ENCODE results near the gene RCAN2. TPM values are rescaled to one million over a fixed set of nuclear protein-coding genes. Genes with fewer than 3 reads are reported as not detected.

RCAN2 gene
- total and polyA plus RNA-seq, 2 donors (not counting 3 experiments of a cell fraction or from before 2014, with no cell fraction given), result 0.07 to 0.33 TPM

DNA sequence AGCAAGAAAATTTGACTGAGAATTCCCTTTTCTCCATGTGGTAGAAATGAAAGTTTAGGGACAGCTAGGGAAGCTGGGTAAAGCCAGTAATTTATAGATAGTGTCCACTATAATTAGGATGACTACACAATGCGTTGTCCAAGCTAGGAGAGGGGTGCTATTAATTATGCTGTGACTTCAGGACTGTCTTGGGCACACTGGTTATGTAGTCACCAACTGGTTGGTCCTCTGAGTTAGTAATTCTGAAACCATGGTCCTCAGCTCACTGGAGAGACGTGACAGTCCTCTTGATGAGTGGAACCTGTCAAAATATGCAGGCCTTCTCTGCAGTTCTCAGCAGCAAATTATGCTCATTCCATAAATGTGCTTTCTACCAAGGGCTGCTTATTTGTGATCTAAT lies 225.9 kb downstream of the RCAN2 start:
- FAIRE-seq (no peak), DNase-seq (ENCODE audit: low read depth, low spot score) (no peak)
- Histone ChIP-seq H3K4me3 (replicated peaks in 1 of 3; ENCODE audit: insufficient read depth in 1 of 3, low read depth in 1 of 3, low read length in 3 of 3) (no peak overlapping the region), H3K9me1 (replicated peaks; ENCODE audit: control insufficient read depth, extremely low read depth, insufficient read depth, low read length) (no peaks in the 10 kb centered on the region), H3K27me3 (ENCODE audit: control insufficient read depth in 2 of 2, insufficient read depth in 2 of 2, low read length in 2 of 2) (no peaks in the 10 kb centered on the region), H3K4me2 (ENCODE audit: insufficient read depth, low read length) (no peak overlapping the region), H3K36me3 (ENCODE audit: control insufficient read depth in 2 of 2, extremely low read depth in 1 of 2, insufficient read depth in 2 of 2, low read length in 2 of 2) (no peaks in the 10 kb centered on the region), H4K20me1 (replicated peaks; ENCODE audit: control insufficient read depth, extremely low read depth, insufficient read depth, low read length) (no peaks in the 10 kb centered on the region), H2AFZ (ENCODE audit: low read depth, low read length) (no peak overlapping the region), H3K9me3 (replicated peaks; ENCODE audit: control insufficient read depth, insufficient read depth, low read length) (no peaks in the 10 kb centered on the region), H3K4me1 (ENCODE audit: control insufficient read depth, extremely low read depth, insufficient read depth, low read length) (peaks cover 3% of the 10 kb centered on the region), H3K9ac (replicated peaks; ENCODE audit: extremely low read depth, insufficient read depth, low read length) (no peak overlapping the region), H3K27ac (ENCODE audit: insufficient read depth, low read depth, low read length) (no peak overlapping the region), H3K79me2 (ENCODE audit: control insufficient read depth, insufficient read depth, low read length) (no peaks in the 10 kb centered on the region)
- intact Hi-C loops (cut with micrococcal nuclease), result no loop called here
- CTCF ChIA-PET, result no interaction called here
- POLR2A ChIA-PET, result no interaction called here
- no TSS peak for BruUV-seq (replicated peaks)
- no peak for TF ChIP-seq JUN (IDR thresholded peaks at IDR 0.05; ENCODE audit: borderline replicate concordance, insufficient read depth, insufficient read length, low read depth)
- TF ChIP-seq POLR2A (IDR thresholded peaks at IDR 0.05; ENCODE audit: low read depth, low read length), result no peak
- no peak for TF ChIP-seq GATA2 (IDR thresholded peaks at IDR 0.05; ENCODE audit: insufficient read depth, insufficient read length, low read depth, low read length)
- TF ChIP-seq EZH2 (IDR thresholded peaks at IDR 0.05; ENCODE audit: borderline replicate concordance, low read depth, low read length, severe bottlenecking), result no peak
- TF ChIP-seq, protein P1, sequence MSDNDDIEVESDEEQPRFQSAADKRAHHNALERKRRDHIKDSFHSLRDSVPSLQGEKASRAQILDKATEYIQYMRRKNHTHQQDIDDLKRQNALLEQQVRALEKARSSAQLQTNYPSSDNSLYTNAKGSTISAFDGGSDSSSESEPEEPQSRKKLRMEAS (IDR thresholded peaks at IDR 0.05; ENCODE audit: insufficient read depth, insufficient read length), result no peak
- TF ChIP-seq MYC (IDR thresholded peaks at IDR 0.05; ENCODE audit: low read depth, low read length), result no peak
- no peak for TF ChIP-seq FOS (IDR thresholded peaks at IDR 0.05; ENCODE audit: borderline replicate concordance, insufficient read depth, low read length)
- dilution Hi-C loops (cut with MboI; ENCODE audit: extremely low pct_ligation_motif_present, low sequenced_read_pairs), result no loop called here

- Histone ChIP-seq H3K79me2 (ENCODE audit: control insufficient read depth, insufficient read depth, low read length) (no peaks in the 10 kb centered on the region), H3K4me3 (replicated peaks in 1 of 3; ENCODE audit: insufficient read depth in 1 of 3, low read depth in 1 of 3, low read length in 3 of 3) (no peak overlapping the region), H3K9me1 (replicated peaks; ENCODE audit: control insufficient read depth, extremely low read depth, insufficient read depth, low read length) (no peaks in the 10 kb centered on the region), H2AFZ (ENCODE audit: low read depth, low read length) (no peak overlapping the region), H3K9ac (replicated peaks; ENCODE audit: extremely low read depth, insufficient read depth, low read length) (no peak overlapping the region), H3K4me2 (ENCODE audit: insufficient read depth, low read length) (no peak overlapping the region), H3K9me3 (replicated peaks; ENCODE audit: control insufficient read depth, insufficient read depth, low read length) (no peaks in the 10 kb centered on the region), H3K27ac (ENCODE audit: insufficient read depth, low read depth, low read length) (no peak overlapping the region), H4K20me1 (replicated peaks; ENCODE audit: control insufficient read depth, extremely low read depth, insufficient read depth, low read length) (no peaks in the 10 kb centered on the region), H3K27me3 (ENCODE audit: control insufficient read depth in 2 of 2, insufficient read depth in 2 of 2, low read length in 2 of 2) (peaks cover 0 to 3% of the 10 kb centered on the region in 2 experiments), H3K36me3 (ENCODE audit: control insufficient read depth in 2 of 2, extremely low read depth in 1 of 2, insufficient read depth in 2 of 2, low read length in 2 of 2) (no peaks in the 10 kb centered on the region), H3K4me1 (ENCODE audit: control insufficient read depth, extremely low read depth, insufficient read depth, low read length) (peaks cover 3% of the 10 kb centered on the region)
- intact Hi-C loops (cut with micrococcal nuclease), result loop anchor here (1.0 kb wide), 1 partner anchor 28 kb away; no protein-coding TSS in a partner anchor
- dilution Hi-C loops (cut with MboI; ENCODE audit: extremely low pct_ligation_motif_present, low sequenced_read_pairs), result no loop called here
- no peak for FAIRE-seq
- TF ChIP-seq JUN (IDR thresholded peaks at IDR 0.05; ENCODE audit: borderline replicate concordance, insufficient read depth, insufficient read length, low read depth), result peak; percentile 43
- no peak for TF ChIP-seq POLR2AphosphoS5 (IDR thresholded peaks at IDR 0.05; ENCODE audit: insufficient read depth, low read depth, low read length)
- BruUV-seq (replicated peaks), result no TSS peak
- POLR2A ChIA-PET, result no interaction called here
- CTCF ChIA-PET, result no interaction called here
- peak; percentile 61 for DNase-seq (ENCODE audit: low read depth, low spot score)
Observed at GRCh38 chr6:46263707-46264086, 227.6 kb downstream of the RCAN2 start.
